ENCODE measurements around the gene TRIM47.

DNA sequence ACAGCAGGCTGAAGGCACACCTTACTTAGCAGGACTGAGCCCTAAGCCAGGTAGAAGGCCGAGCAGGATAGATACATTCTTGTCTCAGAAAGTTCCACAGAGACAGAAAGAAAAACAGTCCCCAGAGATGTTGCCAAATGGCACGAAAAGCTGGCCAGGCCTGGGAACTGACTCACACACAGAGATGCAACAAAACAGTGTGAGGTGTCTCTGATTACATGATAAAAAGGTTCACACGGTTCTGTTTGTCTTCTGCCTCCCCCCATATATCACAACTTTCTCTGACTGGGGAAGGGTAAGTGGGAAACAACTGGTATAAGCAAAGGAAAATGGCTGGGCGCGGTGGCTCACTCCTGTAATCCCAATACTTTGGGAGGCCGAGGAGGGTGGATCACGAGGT lies 24.9 kb downstream of the TRIM47 start:
- TF ChIP-seq, protein P1, sequence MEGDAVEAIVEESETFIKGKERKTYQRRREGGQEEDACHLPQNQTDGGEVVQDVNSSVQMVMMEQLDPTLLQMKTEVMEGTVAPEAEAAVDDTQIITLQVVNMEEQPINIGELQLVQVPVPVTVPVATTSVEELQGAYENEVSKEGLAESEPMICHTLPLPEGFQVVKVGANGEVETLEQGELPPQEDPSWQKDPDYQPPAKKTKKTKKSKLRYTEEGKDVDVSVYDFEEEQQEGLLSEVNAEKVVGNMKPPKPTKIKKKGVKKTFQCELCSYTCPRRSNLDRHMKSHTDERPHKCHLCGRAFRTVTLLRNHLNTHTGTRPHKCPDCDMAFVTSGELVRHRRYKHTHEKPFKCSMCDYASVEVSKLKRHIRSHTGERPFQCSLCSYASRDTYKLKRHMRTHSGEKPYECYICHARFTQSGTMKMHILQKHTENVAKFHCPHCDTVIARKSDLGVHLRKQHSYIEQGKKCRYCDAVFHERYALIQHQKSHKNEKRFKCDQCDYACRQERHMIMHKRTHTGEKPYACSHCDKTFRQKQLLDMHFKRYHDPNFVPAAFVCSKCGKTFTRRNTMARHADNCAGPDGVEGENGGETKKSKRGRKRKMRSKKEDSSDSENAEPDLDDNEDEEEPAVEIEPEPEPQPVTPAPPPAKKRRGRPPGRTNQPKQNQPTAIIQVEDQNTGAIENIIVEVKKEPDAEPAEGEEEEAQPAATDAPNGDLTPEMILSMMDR (IDR thresholded peaks at IDR 0.05): no peak
- TF ChIP-seq POLR2A (IDR thresholded peaks at IDR 0.05): no peak

Measured in lower leg skin (tissue), 3 donors.